Suprapubic skin (tissue), 4 donors: ENCODE results near the gene ANKRD40. TPM values are rescaled to one million over a fixed set of nuclear protein-coding genes. Genes with fewer than 3 reads are reported as not detected.

Experiments
- DNase-seq, 2 donors: peaks; one replicate each; pipeline ENCODE4 v3.0.0-alpha.2; 2019; ENCODE audit warnings: low spot score in 2 of 2
- H3K27ac ChIP-seq: fragments of 200-600 bp; sonication (generic); one replicate; pipeline ENCODE4 v1.5.1; 2019
- H3K27me3 ChIP-seq: fragments of 200-600 bp; sonication (generic); one replicate; pipeline ENCODE4 v1.5.1; 2019
- H3K36me3 ChIP-seq: fragments of 200-600 bp; sonication (generic); one replicate; pipeline ENCODE4 v1.5.1; 2019
- H3K4me1 ChIP-seq: fragments of 200-600 bp; sonication (generic); one replicate; pipeline ENCODE4 v1.5.1; 2019
- H3K4me3 ChIP-seq: fragments of 200-600 bp; sonication (generic); one replicate; pipeline ENCODE4 v1.5.1; 2019; ENCODE audit warnings: mild to moderate bottlenecking
- H3K9me3 ChIP-seq: fragments of 200-600 bp; sonication (generic); one replicate; pipeline ENCODE4 v1.5.1; 2019
- CTCF ChIP-seq, 2 donors: fragments of 200-600 bp in 1 of 2; fragments of 450-650 bp in 1 of 2; sonication (generic) in 1 of 2; IDR thresholded peaks; one replicate each; pipeline ENCODE4 v1.5.1; 2016 to 2019; ENCODE audit warnings: antibody characterized with exemption in 2 of 2, mild to moderate bottlenecking in 1 of 2, moderate library complexity in 1 of 2
- EP300 ChIP-seq: sonication (generic); formaldehyde crosslinking; IDR thresholded peaks from one replicate; pipeline ENCODE4 v1.6.1; 2017; ENCODE audit warnings: antibody characterized with exemption
- POLR2A ChIP-seq, 2 donors: fragments of 450-650 bp; IDR thresholded peaks; one replicate each; pipeline ENCODE4 v1.6.1; 2017; ENCODE audit warnings: antibody characterized with exemption in 2 of 2, mild to moderate bottlenecking in 2 of 2, moderate library complexity in 2 of 2
- POLR2AphosphoS5 ChIP-seq, 3 donors: sonication (generic); formaldehyde crosslinking; IDR thresholded peaks; one replicate each; pipeline ENCODE4 v1.6.1; 2017; ENCODE audit warnings: antibody characterized with exemption in 3 of 3
- WGBS: methylation state at CpG from one replicate; pipeline ENCODE4 v1.1.5; 2018; 5-methylcytosine and 5-hydroxymethylcytosine counted together
- total RNA-seq, 4 donors: library from RNA; depleted of rRNA; stranded (reverse); fragments of >200 nt; gene quantifications; one replicate each; pipeline ENCODE4 v1.1.0, GENCODE V29; 2016

The ANKRD40 gene
- total RNA-seq, 4 donors from 2014 or later, result 21.4 to 33.8 (median 26.6) TPM

DNA sequence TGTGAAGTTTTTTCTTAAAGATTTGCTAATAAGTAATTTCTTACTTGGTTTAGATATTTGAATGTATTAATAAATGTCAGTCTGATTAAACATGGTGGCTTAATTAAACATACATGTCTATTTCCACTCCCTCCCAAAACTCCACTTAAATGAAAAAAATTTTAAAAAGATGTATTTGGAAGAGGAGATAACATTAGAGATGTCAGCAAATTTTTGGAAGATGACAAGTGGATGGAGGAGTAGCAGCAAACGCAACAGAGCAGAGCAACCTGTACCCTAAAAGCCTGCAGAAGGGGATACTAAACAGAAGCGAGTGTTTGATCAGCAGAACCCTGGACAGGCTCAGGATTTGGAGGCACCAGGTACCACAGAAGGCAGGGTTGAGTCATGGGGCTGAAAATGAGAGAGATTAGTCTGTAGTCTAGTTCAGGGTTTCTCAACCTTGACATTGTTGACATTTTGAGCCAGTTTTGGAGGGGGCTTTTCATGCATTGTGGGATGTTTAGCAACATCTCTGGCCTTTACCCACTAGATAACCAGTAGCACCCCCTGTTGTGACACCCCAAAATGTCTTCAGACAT, 29.5 kb upstream of the ANKRD40 start:
- peaks cover 52% of the 10 kb centered on the region for H3K36me3 ChIP-seq
- no peak for DNase-seq
- TF ChIP-seq POLR2A (IDR thresholded peaks at IDR 0.05), result no peak
- no peak for TF ChIP-seq CTCF (IDR thresholded peaks at IDR 0.05)
- TF ChIP-seq EP300, result no peak
- no peak for TF ChIP-seq POLR2AphosphoS5 (IDR thresholded peaks at IDR 0.05)
- H3K9me3 ChIP-seq, result no peaks in the 10 kb centered on the region
- no peaks in the 10 kb centered on the region for H3K27me3 ChIP-seq
- H3K4me1 ChIP-seq, result peaks cover 11% of the 10 kb centered on the region
- no peak overlapping the region for H3K27ac ChIP-seq
- H3K4me3 ChIP-seq, result no peak overlapping the region
- WGBS, result 92% methylated on average over 2 of the region's 2 CpGs

GRCh38 chr17:50735287-50735686, 27.6 kb upstream of the ANKRD40 start:
- peaks cover 33% of the 10 kb centered on the region for H3K36me3 ChIP-seq
- no peak overlapping the region for H3K27ac ChIP-seq
- H3K27me3 ChIP-seq, result no peaks in the 10 kb centered on the region
- DNase-seq, result no peak
- TF ChIP-seq POLR2A (IDR thresholded peaks at IDR 0.05), result no peak
- no peak for TF ChIP-seq EP300
- no peak for TF ChIP-seq CTCF (IDR thresholded peaks at IDR 0.05)
- no peak for TF ChIP-seq POLR2AphosphoS5 (IDR thresholded peaks at IDR 0.05)
- no peak overlapping the region for H3K4me3 ChIP-seq
- no peaks in the 10 kb centered on the region for H3K9me3 ChIP-seq
- 77% methylated on average over 3 of the region's 3 CpGs for WGBS
- peaks cover 29% of the 10 kb centered on the region for H3K4me1 ChIP-seq

DNA sequence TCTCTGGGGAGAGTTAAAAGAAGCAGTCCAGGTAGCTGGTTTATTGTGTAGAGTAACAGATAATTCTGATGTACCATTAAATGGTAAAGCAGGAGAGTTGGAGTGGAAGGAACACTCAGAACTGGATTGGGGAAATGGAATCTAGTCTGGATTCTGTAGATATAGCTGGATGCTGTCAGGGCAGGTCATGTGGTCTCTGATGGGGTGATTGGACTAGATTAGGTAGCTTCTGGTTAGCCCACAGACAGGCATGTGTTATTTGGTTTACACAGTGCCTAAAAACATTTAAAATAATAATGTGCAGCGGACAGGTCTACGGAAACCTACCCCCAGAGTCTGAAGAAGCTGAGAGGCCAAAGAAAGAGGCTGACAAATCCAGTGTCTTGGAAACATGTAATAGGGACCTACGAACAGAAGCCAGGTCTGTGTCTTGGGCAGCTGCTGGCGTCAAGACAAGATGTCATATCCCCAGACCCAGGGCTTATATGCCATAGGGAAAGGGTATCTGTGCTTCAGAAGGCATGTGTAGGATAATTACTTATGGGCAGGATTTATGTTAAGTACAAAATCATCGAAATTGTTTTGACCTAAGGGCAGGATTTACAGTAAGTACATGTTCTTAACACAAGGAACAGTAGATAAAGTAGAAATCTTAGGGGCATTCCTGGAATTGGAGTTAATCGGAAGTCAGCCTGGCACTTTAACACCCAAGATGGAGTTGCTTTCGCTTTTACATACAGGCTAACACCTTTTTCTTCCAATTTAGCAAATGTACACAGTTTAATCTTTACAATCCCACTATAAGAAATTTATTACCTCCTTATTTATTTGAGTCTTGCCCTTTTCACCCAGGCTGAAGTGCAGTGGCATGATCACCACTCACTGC, 24.1 kb upstream of the ANKRD40 start:
- H3K27me3 ChIP-seq, result no peaks in the 10 kb centered on the region
- peaks cover 2% of the 10 kb centered on the region for H3K36me3 ChIP-seq
- TF ChIP-seq CTCF (IDR thresholded peaks at IDR 0.05), result no peak
- TF ChIP-seq POLR2A (IDR thresholded peaks at IDR 0.05), result no peak
- no peak for TF ChIP-seq EP300
- no peak for TF ChIP-seq POLR2AphosphoS5 (IDR thresholded peaks at IDR 0.05)
- H3K4me3 ChIP-seq, result no peak overlapping the region
- 55% methylated on average over 7 of the region's 7 CpGs for WGBS
- peaks cover 55% of the 10 kb centered on the region for H3K4me1 ChIP-seq
- no peak overlapping the region for H3K27ac ChIP-seq
- DNase-seq, result no peak
- H3K9me3 ChIP-seq, result no peaks in the 10 kb centered on the region

DNA sequence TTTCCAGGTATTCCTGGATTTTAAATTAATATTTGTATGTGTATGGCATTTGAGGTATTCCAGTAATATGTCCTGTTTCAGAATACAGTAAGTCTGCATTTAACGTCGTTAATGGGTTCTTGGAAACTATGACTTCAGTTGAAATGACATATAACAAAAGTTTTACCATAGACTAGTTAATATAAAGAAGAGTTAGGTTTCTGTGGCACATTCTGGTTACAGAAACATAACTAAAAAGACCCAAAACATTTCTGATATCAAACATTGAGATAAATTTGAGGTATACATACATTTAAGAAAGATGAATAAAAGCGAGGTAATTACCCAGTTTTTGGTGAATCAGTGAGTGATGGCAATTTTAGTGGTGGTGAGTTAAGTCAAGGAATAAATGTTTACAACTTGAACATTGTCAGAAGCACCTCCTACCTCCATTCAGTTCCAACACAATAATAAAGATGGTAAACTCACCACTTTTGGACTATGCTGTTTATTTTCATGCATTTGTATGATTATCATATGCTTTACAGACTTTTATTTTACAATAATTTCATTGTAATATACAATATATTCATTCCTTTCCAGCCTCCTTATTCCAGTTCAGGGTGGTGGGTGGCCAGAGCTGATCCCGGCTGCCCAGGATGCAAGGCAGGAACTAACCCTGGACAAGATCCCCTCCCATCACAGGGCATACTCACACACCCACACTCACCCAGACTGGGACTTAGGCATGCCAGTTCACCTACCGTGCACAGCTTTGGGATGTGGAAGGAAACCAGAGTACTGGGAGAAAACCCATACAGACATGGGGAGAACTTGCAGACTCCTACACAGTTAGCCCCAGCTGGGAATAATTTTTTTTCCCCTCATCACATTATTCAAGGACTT, 21.4 kb upstream of the ANKRD40 start:
- Histone ChIP-seq H3K4me3 (no peak overlapping the region), H3K27me3 (no peaks in the 10 kb centered on the region), H3K27ac (no peak overlapping the region), H3K36me3 (no peaks in the 10 kb centered on the region), H3K4me1 (peaks cover 74% of the 10 kb centered on the region), H3K9me3 (no peaks in the 10 kb centered on the region)
- WGBS, result 64% methylated on average over 5 of the region's 5 CpGs
- TF ChIP-seq EP300, result no peak
- TF ChIP-seq CTCF (IDR thresholded peaks at IDR 0.05), result no peak
- no peak for TF ChIP-seq POLR2A (IDR thresholded peaks at IDR 0.05)
- no peak for TF ChIP-seq POLR2AphosphoS5 (IDR thresholded peaks at IDR 0.05)
- no peak for DNase-seq

- Histone ChIP-seq H3K4me3 (no peak overlapping the region), H3K27ac (no peak overlapping the region), H3K36me3 (no peaks in the 10 kb centered on the region), H3K27me3 (no peaks in the 10 kb centered on the region), H3K9me3 (no peaks in the 10 kb centered on the region), H3K4me1 (peaks cover 84% of the 10 kb centered on the region)
- no peak for DNase-seq
- no peak for TF ChIP-seq CTCF (IDR thresholded peaks at IDR 0.05)
- TF ChIP-seq POLR2A (IDR thresholded peaks at IDR 0.05), result no peak
- no peak for TF ChIP-seq EP300
- TF ChIP-seq POLR2AphosphoS5 (IDR thresholded peaks at IDR 0.05), result no peak
- 80% methylated on average over 2 of the region's 2 CpGs for WGBS
These were observed 20.4 kb upstream of the ANKRD40 start for GRCh38 chr17:50728112-50728429.
